Endothelial cell (in vitro differentiated cells): Measurements from ENCODE around the gene ELOVL3. TPM values are rescaled to one million over a fixed set of nuclear protein-coding genes. Genes with fewer than 3 reads are reported as not detected.

Experiments used
- DNase-seq: peaks from one replicate; pipeline ENCODE4 v3.0.0; 2021; ENCODE audit warnings: low spot score
- H3K27ac Mint-ChIP-seq: one replicate; pipeline ENCODE4 v1.8.0; 2021; ENCODE audit warnings: mixed read lengths, inconsistent platforms; ENCODE audit not compliant: unreplicated experiment
- H3K27me3 Mint-ChIP-seq: one replicate; pipeline ENCODE4 v1.8.0; 2021; ENCODE audit warnings: mild to moderate bottlenecking, moderate library complexity, mixed read lengths, inconsistent platforms; ENCODE audit not compliant: unreplicated experiment
- H3K36me3 Mint-ChIP-seq: one replicate; pipeline ENCODE4 v1.8.0; 2021; ENCODE audit warnings: mild to moderate bottlenecking, low read depth, mixed read lengths, inconsistent platforms; ENCODE audit not compliant: unreplicated experiment
- H3K4me1 Mint-ChIP-seq: one replicate; pipeline ENCODE4 v1.8.0; 2021; ENCODE audit warnings: mild to moderate bottlenecking, mixed read lengths, inconsistent platforms; ENCODE audit not compliant: unreplicated experiment
- H3K4me3 Mint-ChIP-seq: one replicate; pipeline ENCODE4 v1.8.0; 2021; ENCODE audit warnings: mild to moderate bottlenecking, mixed read lengths, inconsistent platforms; ENCODE audit not compliant: unreplicated experiment
- H3K9me3 Mint-ChIP-seq: one replicate; pipeline ENCODE4 v1.8.0; 2021; ENCODE audit warnings: mixed read lengths, inconsistent platforms; ENCODE audit not compliant: unreplicated experiment
- total RNA-seq: library from RNA; stranded (reverse); fragmentation: NEBNext Ultra II Directional; extraction: Animal tissue kit (Norgen Biotek cat#: 25700); gene quantifications from one replicate; pipeline ENCODE4 v1.2.1, GENCODE V29; 2021; ENCODE audit not compliant: unreplicated experiment
- TF ChIP-seq, protein P1 (sequence below): fragments of 200-600 bp; sonication (generic); IDR thresholded peaks from one replicate; pipeline ENCODE4 v1.5.0; 2021; ENCODE audit warnings: antibody characterized with exemption; ENCODE audit not compliant: unreplicated experiment

The ELOVL3 gene
- total RNA-seq, 1 donor from 2014 or later, result not detected

GRCh38 chr10:102231357-102232318 lies 5.5 kb downstream of the ELOVL3 start:
- TF ChIP-seq, protein P1, sequence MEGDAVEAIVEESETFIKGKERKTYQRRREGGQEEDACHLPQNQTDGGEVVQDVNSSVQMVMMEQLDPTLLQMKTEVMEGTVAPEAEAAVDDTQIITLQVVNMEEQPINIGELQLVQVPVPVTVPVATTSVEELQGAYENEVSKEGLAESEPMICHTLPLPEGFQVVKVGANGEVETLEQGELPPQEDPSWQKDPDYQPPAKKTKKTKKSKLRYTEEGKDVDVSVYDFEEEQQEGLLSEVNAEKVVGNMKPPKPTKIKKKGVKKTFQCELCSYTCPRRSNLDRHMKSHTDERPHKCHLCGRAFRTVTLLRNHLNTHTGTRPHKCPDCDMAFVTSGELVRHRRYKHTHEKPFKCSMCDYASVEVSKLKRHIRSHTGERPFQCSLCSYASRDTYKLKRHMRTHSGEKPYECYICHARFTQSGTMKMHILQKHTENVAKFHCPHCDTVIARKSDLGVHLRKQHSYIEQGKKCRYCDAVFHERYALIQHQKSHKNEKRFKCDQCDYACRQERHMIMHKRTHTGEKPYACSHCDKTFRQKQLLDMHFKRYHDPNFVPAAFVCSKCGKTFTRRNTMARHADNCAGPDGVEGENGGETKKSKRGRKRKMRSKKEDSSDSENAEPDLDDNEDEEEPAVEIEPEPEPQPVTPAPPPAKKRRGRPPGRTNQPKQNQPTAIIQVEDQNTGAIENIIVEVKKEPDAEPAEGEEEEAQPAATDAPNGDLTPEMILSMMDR, result peak; percentile 92

DNA sequence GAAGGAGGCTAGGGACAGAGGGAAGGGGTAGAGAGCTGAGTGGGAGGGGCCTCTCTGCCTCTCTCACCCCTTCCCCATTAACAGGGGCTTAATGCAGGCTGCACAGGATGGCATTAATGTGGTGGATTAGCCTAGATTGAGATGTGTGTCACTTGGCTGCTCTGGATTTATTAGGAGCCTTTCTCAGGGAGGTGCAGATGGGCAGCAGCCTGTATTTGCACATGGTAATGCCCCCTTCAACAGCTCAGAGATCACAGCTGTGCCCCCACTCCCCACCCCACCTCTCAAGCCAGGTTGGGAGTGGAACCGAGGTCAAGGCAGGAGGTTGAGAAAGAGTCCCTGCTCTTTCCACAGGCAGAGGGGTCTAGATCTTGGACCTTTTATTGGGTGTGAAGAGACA lies 7.9 kb downstream of the ELOVL3 start:
- DNase-seq, result no peak
- no peaks in the 10 kb centered on the region for H3K9me3 Mint-ChIP-seq
- H3K4me1 Mint-ChIP-seq, result no peaks in the 10 kb centered on the region
- H3K36me3 Mint-ChIP-seq, result peaks cover 5% of the 10 kb centered on the region
- peaks cover 24% of the 10 kb centered on the region for H3K27me3 Mint-ChIP-seq
- TF ChIP-seq, protein P1, result no peak
- H3K27ac Mint-ChIP-seq, result no peak overlapping the region
- no peak overlapping the region for H3K4me3 Mint-ChIP-seq

More at GRCh38 chr10:102231357-102232318, 5.5 kb downstream of the ELOVL3 start:
- no peaks in the 10 kb centered on the region for H3K4me1 Mint-ChIP-seq
- no peaks in the 10 kb centered on the region for H3K9me3 Mint-ChIP-seq
- H3K27ac Mint-ChIP-seq, result no peak overlapping the region
- H3K4me3 Mint-ChIP-seq, result no peak overlapping the region
- peak; percentile 78 for DNase-seq
- peaks cover 35% of the 10 kb centered on the region for H3K27me3 Mint-ChIP-seq
- H3K36me3 Mint-ChIP-seq, result peaks cover 9% of the 10 kb centered on the region

DNA sequence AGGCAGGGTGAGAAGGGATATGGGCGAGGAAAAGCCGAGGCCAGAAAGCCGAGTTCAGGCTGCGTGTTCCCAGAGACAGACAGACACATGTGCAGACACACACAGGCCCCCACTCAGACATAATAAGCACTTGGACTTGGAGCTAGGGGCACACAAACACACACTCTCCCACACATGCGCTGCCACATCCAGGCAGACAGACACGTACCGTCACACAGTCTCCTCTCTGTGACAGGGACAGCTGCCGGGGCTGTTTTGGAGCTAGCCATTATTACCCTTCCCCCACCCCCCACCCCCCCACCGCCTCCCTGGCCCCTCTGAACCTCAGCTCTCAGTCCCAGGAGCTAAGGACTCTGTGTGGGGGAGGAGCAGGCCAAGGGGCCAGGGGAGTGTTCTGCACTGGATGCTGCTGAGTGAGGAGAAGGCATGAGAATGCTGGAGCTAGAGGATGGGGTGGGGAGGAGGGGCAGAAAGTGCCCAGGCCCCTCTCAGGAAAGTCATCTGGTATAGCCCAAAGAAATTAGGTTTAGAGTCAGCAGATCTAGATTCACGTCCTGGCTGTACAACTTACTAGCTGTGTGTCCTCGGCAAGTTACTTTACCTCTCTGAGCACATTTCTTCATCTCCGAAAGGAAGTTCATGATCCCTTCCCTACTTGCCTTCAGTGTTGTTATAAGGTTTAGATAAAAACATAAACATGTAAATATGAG lies 8.9 kb downstream of the ELOVL3 start:
- no peak overlapping the region for H3K27ac Mint-ChIP-seq
- TF ChIP-seq, protein P1, result no peak
- peaks cover 5% of the 10 kb centered on the region for H3K4me1 Mint-ChIP-seq
- DNase-seq, result no peak
- peaks cover 17% of the 10 kb centered on the region for H3K27me3 Mint-ChIP-seq
- no peak overlapping the region for H3K4me3 Mint-ChIP-seq
- no peaks in the 10 kb centered on the region for H3K9me3 Mint-ChIP-seq
- no peaks in the 10 kb centered on the region for H3K36me3 Mint-ChIP-seq

DNA sequence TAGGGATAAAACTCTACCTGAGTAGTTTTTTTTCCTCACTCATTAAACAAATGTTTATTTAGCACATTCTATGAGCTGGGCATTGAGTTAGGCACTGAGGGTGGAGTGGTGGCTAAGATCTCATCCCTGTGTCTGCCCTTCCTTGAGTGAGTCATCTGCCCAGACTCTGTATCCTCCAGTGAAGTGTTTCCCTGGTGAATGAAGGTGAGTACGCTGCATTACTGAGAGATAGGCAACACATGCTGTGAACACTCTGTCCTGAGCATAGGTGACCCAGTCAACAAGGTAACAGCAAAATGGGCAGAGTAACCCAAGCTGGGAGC lies 9.5 kb downstream of the ELOVL3 start:
- Mint-ChIP-seq H3K36me3 (no peaks in the 10 kb centered on the region), H3K9me3 (no peaks in the 10 kb centered on the region), H3K4me1 (peaks cover 10% of the 10 kb centered on the region), H3K27me3 (peaks cover 22% of the 10 kb centered on the region), H3K27ac (no peak overlapping the region), H3K4me3 (no peak overlapping the region)
- TF ChIP-seq, protein P1, result no peak
- DNase-seq, result no peak

- DNase-seq, result no peak
- Mint-ChIP-seq H3K9me3 (no peaks in the 10 kb centered on the region), H3K4me3 (no peak overlapping the region), H3K4me1 (peaks cover 12% of the 10 kb centered on the region), H3K27me3 (peaks cover 25% of the 10 kb centered on the region), H3K36me3 (no peaks in the 10 kb centered on the region), H3K27ac (no peak overlapping the region)
- TF ChIP-seq, protein P1, result no peak
These were observed 9.9 kb downstream of the ELOVL3 start for GRCh38 chr10:102236006-102236405.
